Panc1 (cell line): Measurements from ENCODE around the gene PSPC1. TPM values are rescaled to one million over a fixed set of nuclear protein-coding genes. Genes with fewer than 3 reads are reported as not detected.
A peak's percentile ranks its signal among the peaks of the same experiment; 100 is the strongest.

Experiments
- ATAC-seq: fragments of 200-7000 bp; cut with Tn5 transposase; 2 replicates; pipeline ENCODE4 v1.9.1; 2020; ENCODE audit warnings: mild to moderate bottlenecking, moderate library complexity
- BruUV-seq: library from RNA; stranded (reverse); fragments of 400-500 nt; replicated peaks from 2 replicates; lab custom pipeline; 2021; lab: Mats Ljungman, UMichigan
- CTCF ChIA-PET: fragments of 300-600 bp; sonication (Branson Sonifier 250); formaldehyde crosslinking; loops from one replicate; lab custom pipeline; 2022; ENCODE audit warnings: antibody characterized with exemption; lab: Charles Lee
- POLR2A ChIA-PET: fragments of 300-600 bp; sonication (Branson Sonifier 250); formaldehyde crosslinking; loops from one replicate; lab custom pipeline; 2022; ENCODE audit warnings: antibody characterized with exemption; lab: Charles Lee
- DNase-seq: peaks from one replicate; pipeline ENCODE4 v3.0.0-alpha.2; 2010; ENCODE audit warnings: low read depth, low spot score
- H3K27ac ChIP-seq: 2 replicates; pipeline ENCODE4 v1.5.1; 2011; ENCODE audit warnings: mild to moderate bottlenecking, low read length, inconsistent platforms
- H3K27me3 ChIP-seq: fragments of 200-500 bp; sonication (Bioruptor generic); 2 replicates; pipeline ENCODE4 v1.6.0; 2014; ENCODE audit warnings: low read length, inconsistent platforms; ENCODE audit not compliant: control insufficient read depth, insufficient read depth
- H3K36me3 ChIP-seq: fragments of 200-500 bp; sonication (Bioruptor generic); 2 replicates; pipeline ENCODE4 v1.5.1; 2014; ENCODE audit warnings: inconsistent platforms, mild to moderate bottlenecking, low read length, moderate library complexity; ENCODE audit not compliant: control insufficient read depth, insufficient read depth
- H3K4me1 ChIP-seq: 2 replicates; pipeline ENCODE4 v1.5.1; 2011; ENCODE audit warnings: inconsistent platforms, mild to moderate bottlenecking, low read length, moderate library complexity; ENCODE audit not compliant: control insufficient read depth, insufficient read depth
- H3K4me3 ChIP-seq, 2 experiments: 2 replicates each; pipeline ENCODE4 v1.5.1; 2011 to 2012; ENCODE audit warnings: low read depth in 2 of 2, low read length in 2 of 2, mild to moderate bottlenecking in 2 of 2, inconsistent platforms in 1 of 2, moderate library complexity in 1 of 2
- H3K9me3 ChIP-seq: fragments of 200-500 bp; sonication (Bioruptor generic); 2 replicates; pipeline ENCODE4 v1.5.1; 2014; ENCODE audit warnings: low read depth, mild to moderate bottlenecking, inconsistent platforms, low read length, moderate library complexity; ENCODE audit not compliant: control insufficient read depth, insufficient read depth
- POLR2AphosphoS5 ChIP-seq: IDR thresholded peaks from 2 replicates; pipeline ENCODE4 v1.6.1; 2012; ENCODE audit warnings: mild to moderate bottlenecking, low read depth, low read length, moderate library complexity
- SIN3A ChIP-seq: IDR thresholded peaks from 2 replicates; pipeline ENCODE4 v1.6.1; 2012; ENCODE audit warnings: low read depth, mild to moderate bottlenecking, low read length, moderate library complexity, borderline replicate concordance; ENCODE audit not compliant: insufficient read depth
- TCF7L2 ChIP-seq: IDR thresholded peaks from 2 replicates; pipeline ENCODE4 v1.6.1; 2011; ENCODE audit warnings: mild to moderate bottlenecking, low read depth, low read length, inconsistent platforms
- in situ Hi-C: cut with HindIII; loops from 2 replicates; pipeline ENCODE4 v1.10.0; 2016; ENCODE audit warnings: low sequenced_read_pairs, low pct_unique_long_range_greater_than_20kb
- intact Hi-C: fragments of 100-400 bp; cut with micrococcal nuclease; formaldehyde crosslinking; loops from one replicate; pipeline ENCODE4 v1.10.0; 2022; ENCODE audit not compliant: unreplicated experiment
- total RNA-seq: library from RNA; stranded (reverse); gene quantifications from one replicate; pipeline ENCODE4 v1.2.1, GENCODE V29; 2021; ENCODE audit not compliant: unreplicated experiment
- TF ChIP-seq, protein P1 (sequence below): fragments of 450-650 bp; IDR thresholded peaks from 2 replicates; pipeline ENCODE4 v1.5.1; 2017; ENCODE audit warnings: mild to moderate bottlenecking
- TF ChIP-seq, protein P2 (sequence below), 2 experiments: IDR thresholded peaks; 2 replicates each; pipeline ENCODE4 v1.6.1; 2011 to 2012; ENCODE audit warnings: low read depth in 2 of 2, control low read depth in 1 of 2, low read length in 1 of 2, mild to moderate bottlenecking in 1 of 2, moderate library complexity in 1 of 2; ENCODE audit not compliant: insufficient read depth in 1 of 2

The PSPC1 gene
- total RNA-seq, 1 experiment from 2014 or later: 39.1 TPM

DNA sequence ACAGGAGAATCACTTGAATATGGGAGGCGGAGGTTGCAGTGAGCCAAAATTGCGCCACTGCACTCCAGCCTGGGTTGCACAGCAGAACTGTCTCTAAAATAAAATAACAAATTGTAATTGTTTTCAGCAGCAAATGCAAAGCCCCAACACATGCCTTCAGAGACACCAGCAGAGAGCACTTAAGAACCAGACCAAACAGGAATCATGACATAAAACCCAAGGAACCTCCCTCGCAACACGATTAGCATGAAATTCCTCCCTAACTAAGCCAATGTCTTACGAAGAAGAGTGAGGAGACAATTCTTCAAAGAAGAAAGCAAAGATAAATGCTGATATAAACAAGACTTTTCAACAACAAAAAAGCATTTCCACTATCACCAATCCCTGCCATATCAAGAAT, 40.1 kb downstream of the PSPC1 start:
- peaks cover 13% of the 10 kb centered on the region; the same call in 1 of the 2 replicates for H3K36me3 ChIP-seq
- no peak overlapping the region for H3K4me3 ChIP-seq
- CTCF ChIA-PET: no interaction called here
- in situ Hi-C loops: no loop called here
- no TSS peak for BruUV-seq
- POLR2A ChIA-PET: no interaction called here
- no peaks in the 10 kb centered on the region for H3K27me3 ChIP-seq
- intact Hi-C loops: no loop called here
- ATAC-seq (no peak), DNase-seq (no peak)
- no peak overlapping the region for H3K27ac ChIP-seq
- H3K4me1 ChIP-seq: no peaks in the 10 kb centered on the region
- TF ChIP-seq POLR2AphosphoS5 (no peak), TCF7L2 (no peak), SIN3A (no peak)
- TF ChIP-seq, protein P1, sequence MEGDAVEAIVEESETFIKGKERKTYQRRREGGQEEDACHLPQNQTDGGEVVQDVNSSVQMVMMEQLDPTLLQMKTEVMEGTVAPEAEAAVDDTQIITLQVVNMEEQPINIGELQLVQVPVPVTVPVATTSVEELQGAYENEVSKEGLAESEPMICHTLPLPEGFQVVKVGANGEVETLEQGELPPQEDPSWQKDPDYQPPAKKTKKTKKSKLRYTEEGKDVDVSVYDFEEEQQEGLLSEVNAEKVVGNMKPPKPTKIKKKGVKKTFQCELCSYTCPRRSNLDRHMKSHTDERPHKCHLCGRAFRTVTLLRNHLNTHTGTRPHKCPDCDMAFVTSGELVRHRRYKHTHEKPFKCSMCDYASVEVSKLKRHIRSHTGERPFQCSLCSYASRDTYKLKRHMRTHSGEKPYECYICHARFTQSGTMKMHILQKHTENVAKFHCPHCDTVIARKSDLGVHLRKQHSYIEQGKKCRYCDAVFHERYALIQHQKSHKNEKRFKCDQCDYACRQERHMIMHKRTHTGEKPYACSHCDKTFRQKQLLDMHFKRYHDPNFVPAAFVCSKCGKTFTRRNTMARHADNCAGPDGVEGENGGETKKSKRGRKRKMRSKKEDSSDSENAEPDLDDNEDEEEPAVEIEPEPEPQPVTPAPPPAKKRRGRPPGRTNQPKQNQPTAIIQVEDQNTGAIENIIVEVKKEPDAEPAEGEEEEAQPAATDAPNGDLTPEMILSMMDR: no peak
- TF ChIP-seq, protein P2, sequence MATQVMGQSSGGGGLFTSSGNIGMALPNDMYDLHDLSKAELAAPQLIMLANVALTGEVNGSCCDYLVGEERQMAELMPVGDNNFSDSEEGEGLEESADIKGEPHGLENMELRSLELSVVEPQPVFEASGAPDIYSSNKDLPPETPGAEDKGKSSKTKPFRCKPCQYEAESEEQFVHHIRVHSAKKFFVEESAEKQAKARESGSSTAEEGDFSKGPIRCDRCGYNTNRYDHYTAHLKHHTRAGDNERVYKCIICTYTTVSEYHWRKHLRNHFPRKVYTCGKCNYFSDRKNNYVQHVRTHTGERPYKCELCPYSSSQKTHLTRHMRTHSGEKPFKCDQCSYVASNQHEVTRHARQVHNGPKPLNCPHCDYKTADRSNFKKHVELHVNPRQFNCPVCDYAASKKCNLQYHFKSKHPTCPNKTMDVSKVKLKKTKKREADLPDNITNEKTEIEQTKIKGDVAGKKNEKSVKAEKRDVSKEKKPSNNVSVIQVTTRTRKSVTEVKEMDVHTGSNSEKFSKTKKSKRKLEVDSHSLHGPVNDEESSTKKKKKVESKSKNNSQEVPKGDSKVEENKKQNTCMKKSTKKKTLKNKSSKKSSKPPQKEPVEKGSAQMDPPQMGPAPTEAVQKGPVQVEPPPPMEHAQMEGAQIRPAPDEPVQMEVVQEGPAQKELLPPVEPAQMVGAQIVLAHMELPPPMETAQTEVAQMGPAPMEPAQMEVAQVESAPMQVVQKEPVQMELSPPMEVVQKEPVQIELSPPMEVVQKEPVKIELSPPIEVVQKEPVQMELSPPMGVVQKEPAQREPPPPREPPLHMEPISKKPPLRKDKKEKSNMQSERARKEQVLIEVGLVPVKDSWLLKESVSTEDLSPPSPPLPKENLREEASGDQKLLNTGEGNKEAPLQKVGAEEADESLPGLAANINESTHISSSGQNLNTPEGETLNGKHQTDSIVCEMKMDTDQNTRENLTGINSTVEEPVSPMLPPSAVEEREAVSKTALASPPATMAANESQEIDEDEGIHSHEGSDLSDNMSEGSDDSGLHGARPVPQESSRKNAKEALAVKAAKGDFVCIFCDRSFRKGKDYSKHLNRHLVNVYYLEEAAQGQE (IDR thresholded peaks at IDR 0.05; ENCODE audit: insufficient read depth in 1 of 2, low read depth in 2 of 2, low read length in 1 of 2): no peak
- H3K9me3 ChIP-seq: no peaks in the 10 kb centered on the region

DNA sequence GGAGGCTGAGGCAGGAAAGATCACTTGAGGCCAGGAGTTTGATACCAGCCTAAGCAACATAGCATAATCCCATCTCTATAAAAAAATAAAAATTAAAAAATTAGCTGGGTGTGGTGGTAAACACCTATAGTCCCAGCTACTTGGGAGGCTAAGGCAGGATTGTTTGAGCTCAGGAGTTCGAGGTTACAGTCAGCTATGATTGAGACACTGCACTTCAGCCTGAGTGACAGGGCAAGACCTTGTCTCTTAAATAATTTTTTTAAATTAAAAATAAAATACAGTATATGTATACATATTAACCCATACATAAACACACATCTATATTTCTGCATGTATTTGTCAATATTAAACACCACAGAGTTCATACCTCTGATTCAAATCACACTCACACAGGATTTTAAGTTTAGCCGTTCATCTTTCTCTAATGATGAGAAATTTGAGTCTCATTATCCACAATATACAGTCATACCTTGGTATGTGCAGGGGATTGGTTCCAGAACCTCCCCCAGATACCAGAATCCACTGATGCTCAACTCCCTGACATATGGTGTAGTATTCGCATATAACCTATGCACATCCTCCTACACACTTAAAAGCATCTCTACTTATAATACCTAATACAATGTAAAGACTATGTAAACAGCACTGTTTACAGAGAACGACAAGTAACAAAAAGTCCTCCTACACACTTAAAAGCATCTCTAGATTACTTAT, 44.7 kb downstream of the PSPC1 start:
- no TSS peak for BruUV-seq
- H3K36me3 ChIP-seq: peaks cover 13% of the 10 kb centered on the region; the same call in 1 of the 2 replicates
- DNase-seq (no peak), ATAC-seq (peak; percentile 56; the same call in 1 of the 2 replicates)
- ChIA-PET CTCF (no interaction called here), POLR2A (no interaction called here)
- in situ Hi-C loops (no loop called here), intact Hi-C loops (no loop called here)
- TF ChIP-seq, protein P1: no peak
- TF ChIP-seq POLR2AphosphoS5: no peak
- TF ChIP-seq, protein P2 (IDR thresholded peaks at IDR 0.05; ENCODE audit: insufficient read depth in 1 of 2, low read depth in 2 of 2, low read length in 1 of 2): no peak
- no peak overlapping the region for H3K4me3 ChIP-seq
- no peaks in the 10 kb centered on the region for H3K27me3 ChIP-seq
- no peaks in the 10 kb centered on the region for H3K4me1 ChIP-seq
- no peaks in the 10 kb centered on the region for H3K9me3 ChIP-seq
- no peak overlapping the region for H3K27ac ChIP-seq
